Stimulated activated CD8-positive, alpha-beta memory T cell treated with anti-CD3 and anti-CD28 coated beads, Interleukin-15, amount 100 ng/mL, for 24 hours (primary cell): ENCODE measurements around the gene SLC9C2.
"Not testable (repeated sequence)": the region's sequence is repeated elsewhere in the genome, so short reads cannot be mapped to it uniquely, and the experiment has no call there.

Source experiments
- DNase-seq: peaks from one replicate; pipeline ENCODE4 v3.0.0-alpha.2; 2020; ENCODE audit warnings: low read depth

The SLC9C2 gene

GRCh38 chr1:173481195-173481772, 121.6 kb downstream of the SLC9C2 start:
- DNase-seq: no peak

DNA sequence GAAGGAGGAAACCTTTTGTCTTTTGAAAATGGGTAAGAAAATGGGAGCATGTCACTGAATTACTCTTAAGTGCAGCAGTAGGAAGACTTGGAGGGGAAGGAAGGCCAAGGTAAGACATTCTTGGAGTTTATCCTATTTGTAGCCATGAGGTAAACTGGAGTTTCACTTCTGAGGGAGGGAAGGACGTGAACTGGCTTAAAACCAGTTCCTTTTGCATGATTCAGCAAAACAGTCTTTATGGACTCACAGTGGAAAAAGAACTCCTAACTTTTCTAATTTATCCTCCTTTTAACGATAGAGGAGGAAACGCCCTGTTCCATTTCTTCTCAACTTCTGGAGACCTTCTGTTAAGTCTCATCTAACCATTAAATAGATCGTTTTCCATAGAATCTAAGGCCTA, 123.2 kb downstream of the SLC9C2 start:
- DNase-seq: no peak

- no peak for DNase-seq
Measured at GRCh38 chr1:173478094-173478674, 124.7 kb downstream of the SLC9C2 start.

GRCh38 chr1:173477286-173478093, 125.4 kb downstream of the SLC9C2 start, which contains the start of gene PRDX6:
TSS of gene PRDX6 (plus strand) at chr1:173477335. CDS start at chr1:173477398, 63 bp downstream.
- no peak for DNase-seq

- DNase-seq: peak; percentile 69
Measured at GRCh38 chr1:173476665-173477285, 126.1 kb downstream of the SLC9C2 start.

DNA sequence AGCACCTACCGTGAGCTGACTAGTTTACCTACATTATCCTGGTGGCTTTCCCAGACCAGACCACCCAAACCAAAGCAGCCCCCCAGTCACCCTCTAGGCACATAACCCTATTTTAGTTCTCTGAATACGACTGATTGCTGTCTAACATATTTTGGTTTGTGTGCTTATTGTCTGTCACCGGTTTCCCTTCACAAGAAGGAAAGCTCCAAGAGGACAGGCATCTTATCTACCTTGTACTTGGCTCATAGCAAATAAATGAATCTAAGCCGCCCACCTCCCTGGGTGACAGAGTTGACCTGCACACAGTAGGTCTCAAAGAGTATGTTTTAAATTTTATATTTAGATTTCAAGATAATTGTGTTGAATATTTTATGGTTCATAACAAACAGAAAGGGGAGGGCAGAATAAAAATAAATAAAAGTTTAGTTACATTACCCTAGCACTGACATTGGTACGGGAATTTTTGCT, 126.6 kb downstream of the SLC9C2 start:
- DNase-seq: no peak

DNA sequence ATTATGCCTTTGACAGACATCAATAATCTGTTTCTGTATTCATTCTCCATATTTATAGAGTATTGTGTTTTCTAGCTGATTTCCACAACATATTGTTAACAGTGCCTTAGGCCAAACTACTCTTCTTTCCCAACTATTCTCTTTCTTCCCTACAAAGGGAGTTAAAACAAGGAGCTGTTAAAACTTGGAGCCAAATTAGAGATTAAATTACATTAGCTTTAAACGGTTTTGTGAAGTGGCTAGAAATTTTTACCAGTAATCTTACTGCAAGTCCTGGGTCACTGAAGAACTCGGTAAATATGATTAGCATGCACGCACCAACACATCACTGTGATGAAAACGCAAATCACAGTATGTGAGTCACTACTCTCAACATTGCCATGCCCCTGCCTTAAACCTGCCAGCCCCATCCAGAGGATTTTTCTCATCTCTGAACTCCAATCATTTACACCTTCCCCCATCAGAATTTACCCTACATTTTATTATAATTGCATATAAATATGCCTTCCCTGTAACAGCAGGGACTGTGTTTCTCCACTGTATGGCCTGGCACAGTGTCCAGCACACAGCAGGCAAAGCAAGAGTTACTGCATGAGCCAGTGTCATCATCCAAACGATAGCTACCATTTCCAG, 127.2 kb downstream of the SLC9C2 start:
- no peak for DNase-seq

DNA sequence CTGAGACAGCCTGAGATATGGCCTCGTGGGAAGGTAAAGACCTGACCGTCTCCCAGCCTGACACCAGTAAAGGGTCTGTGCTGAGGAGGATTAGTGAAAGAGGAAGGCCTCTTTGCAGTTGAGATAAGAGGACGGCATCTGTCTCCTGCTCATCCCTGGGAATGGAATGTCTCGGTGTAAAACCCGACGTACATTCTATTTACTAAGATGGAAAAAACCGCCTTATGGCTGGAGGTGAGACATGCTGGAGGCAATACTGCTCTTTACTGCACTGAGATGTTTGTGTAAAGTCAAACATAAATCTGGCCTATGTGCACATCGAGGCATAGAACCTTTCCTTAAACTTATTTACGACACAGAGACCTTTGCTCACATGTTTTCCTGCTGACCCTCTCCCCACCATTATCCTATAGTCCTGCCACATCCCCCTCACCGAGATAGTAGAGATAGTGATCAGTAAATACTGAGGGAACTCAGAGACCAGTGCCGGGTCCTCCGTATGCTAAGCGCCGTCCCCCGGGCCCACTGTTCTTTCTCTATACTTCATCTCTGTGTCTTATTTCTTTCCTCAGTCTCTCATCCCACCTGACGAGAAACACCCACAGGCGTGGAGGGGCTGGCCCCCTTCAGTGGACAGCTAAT, 128.0 kb downstream of the SLC9C2 start:
- not testable (repeated sequence) for DNase-seq

DNA sequence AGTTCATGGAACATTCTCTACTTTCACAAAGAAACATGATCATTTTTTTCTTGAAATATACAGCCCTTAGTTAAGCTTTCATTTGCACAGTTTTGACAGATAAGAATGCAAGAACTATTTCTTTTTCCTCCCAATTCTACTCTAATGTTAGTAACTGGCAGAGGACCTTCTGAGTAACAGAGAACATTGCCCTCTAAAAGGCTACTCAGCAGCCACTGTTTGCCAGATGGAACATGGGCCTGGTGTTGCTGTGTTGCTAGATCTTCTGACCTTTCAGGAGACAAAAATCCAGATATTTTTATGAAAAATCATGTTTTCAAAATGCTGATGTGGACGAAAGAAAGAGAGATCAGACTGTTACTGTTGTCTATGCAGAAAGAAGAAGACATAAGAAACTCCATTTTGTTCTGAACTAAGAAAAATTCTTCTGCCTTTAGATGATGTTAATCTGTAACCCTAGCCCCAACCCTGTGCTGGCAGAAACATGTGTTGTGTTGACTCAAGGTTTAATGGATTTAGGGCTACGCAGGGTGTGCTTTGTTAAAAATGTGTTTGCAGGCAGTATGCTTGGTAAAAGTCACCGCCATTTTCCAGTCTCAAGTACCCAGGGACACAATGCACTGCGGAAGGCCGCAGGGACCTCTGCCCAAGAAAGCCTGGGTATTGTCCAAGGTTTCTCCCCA, 128.6 kb downstream of the SLC9C2 start:
- no peak for DNase-seq

DNA sequence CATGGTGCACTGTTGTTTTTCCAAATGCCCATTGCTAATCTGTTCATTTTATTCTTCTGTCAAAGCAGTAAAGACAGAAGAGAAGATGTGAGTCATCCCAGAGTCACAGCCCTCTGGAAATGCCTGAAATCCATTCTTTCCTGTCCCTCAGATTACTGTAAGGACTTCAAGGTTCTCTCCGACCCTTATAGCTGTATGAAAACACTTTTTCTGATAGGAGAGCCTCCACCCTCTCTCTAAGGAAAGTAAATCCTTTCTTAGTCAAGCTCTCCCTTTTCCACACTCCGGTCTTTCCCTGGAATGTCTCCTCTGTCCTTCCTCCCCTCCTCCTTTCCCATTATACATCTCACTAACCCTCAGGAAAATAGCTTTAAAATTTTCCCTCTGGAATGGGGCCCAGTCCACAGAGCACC, 129.3 kb downstream of the SLC9C2 start:
- DNase-seq: no peak

DNA sequence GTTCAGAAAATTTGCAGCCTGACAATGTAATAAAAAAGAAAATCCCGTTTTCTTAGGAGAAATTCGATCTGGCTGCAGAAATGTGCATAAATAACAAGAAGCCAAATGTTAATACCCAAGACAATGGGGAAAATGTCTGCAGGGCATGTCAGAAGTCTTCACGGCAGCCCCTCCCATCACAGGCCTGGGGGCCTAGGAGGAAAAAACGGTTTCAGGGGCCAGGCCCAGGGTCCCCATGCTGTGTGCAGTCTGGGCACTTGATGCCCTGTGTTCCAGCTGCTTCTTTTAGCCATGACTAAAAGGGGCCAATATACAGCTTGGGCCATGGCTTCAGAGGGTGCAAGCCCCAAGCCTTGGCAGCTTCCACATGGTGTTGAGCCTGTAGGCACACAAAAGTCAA, 132.3 kb downstream of the SLC9C2 start:
- no peak for DNase-seq

- DNase-seq: no peak
Measured at GRCh38 chr1:173469656-173470055, 133.2 kb downstream of the SLC9C2 start.

DNA sequence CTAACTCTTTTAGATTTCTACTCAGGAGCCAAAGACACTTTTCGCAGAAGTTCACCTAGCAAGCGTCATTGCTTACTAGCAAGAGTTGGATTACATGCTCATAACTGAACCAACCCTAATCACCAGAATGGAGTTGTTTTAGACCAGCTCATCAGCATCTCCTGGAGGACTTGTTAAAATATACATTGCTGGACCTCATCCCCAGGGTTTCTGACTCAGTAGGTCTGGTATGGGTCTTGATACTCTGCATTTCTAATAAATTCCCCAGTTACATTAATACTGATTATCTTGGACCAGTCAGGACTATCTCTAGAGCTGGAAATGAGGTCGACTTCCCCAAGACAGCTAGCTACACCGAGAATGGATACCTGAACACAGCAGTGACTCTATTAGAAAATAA, 135.4 kb downstream of the SLC9C2 start:
- DNase-seq: no peak

- not testable (repeated sequence) for DNase-seq
Measured at GRCh38 chr1:173464185-173464584, 138.7 kb downstream of the SLC9C2 start.

DNA sequence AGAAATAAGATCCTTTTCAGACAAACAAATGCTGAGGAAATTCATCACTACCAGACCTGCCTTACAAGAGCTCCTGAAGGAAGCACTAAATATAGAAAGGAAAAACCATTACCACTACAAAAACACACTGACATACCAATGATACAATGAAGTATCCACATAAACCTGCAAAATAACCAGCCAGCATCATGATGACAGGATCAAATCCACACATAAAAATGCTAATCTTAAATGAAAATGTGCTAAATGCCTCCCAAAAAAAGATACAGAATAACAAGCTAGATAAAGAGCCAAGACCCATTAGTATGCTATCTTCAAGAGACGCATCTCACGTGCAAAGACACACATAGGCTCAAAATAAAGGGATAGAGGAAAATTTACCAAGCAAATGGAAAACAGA, 140.2 kb downstream of the SLC9C2 start:
- not testable (repeated sequence) for DNase-seq

GRCh38 chr1:173459885-173460284, 143.0 kb downstream of the SLC9C2 start:
- no peak for DNase-seq

- no peak for DNase-seq
Measured at GRCh38 chr1:173454966-173455524, 147.8 kb downstream of the SLC9C2 start.

DNA sequence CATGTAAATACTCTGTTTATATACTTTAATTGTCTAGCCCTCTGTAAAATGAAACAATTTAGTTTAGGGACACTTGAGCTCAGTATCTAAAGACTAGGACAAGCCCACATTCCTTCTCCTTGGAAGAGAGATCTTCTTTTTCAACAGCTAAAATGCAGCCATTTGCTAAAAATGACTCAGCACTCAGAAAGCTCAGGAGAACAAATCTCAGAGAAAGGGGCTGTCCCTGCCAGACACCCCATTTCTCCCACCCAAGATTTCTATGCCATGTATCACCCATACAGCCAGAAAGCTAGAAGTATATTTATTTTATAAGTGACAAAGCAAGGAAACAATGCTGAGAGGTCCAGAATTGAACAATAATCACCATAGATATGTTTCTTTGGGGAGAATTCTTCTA, 148.9 kb downstream of the SLC9C2 start:
- no peak for DNase-seq

GRCh38 chr1:173451981-173452380, 150.9 kb downstream of the SLC9C2 start:
- DNase-seq: no peak
